Heart left ventricle (tissue), 13 donors: Measurements from ENCODE around the gene CABP4.

Experiments
- CTCF ChIP-seq, 12 donors: fragments of 200-600 bp; sonication (generic) in 4 of 12; IDR thresholded peaks; one replicate each; pipeline versions ENCODE4 v1.5.0 to v1.8.0; 2018 to 2022; ENCODE audit warnings: antibody characterized with exemption in 12 of 12, mild to moderate bottlenecking in 5 of 12
- POLR2A ChIP-seq, 2 donors: fragments of 450-650 bp; IDR thresholded peaks; one replicate each; pipeline ENCODE4 v1.6.1; 2017; ENCODE audit warnings: antibody characterized with exemption in 2 of 2, mild to moderate bottlenecking in 2 of 2, moderate library complexity in 2 of 2
- donor health status: ischemic (EF 13 %, LVEDD 7.1; RV severe dilation, severe dysfunction).
- donor health status: DM: no; HTN: yes; CAD: no.
- donor health status: DM: no; HTN: no; CAD: no.
- donor health status: ischemic (EF 25% LVEDD 6.9; RV normal size, moderate dysfunction).
- donor health status: ischemic (EF 25% LVEDD 5.7; RV mildly dilated, moderate dysfunction).
- donor health status: ischemic (EF 35%, LVEDD 5.7; RV mildly dilated, moderate dysfunction).
- donor health status: nonischemic (EF 11% LVEDD 7.7; RV severe dilation, severe dysfunction).
- donor health status: DM: yes; HTN: yes; CAD: no.
- donor health status: PGD.
- donor health status: ischemic (EF 29% LVEDD 5.4; RV normal size, mild dysfunction).
- donor health status: nonischemic (EF 23%, LVEDD 6.1; RV moderate dilation, normal function).

- peak in 4 of 12 donors; percentile 8 to 31 (median 22) for TF ChIP-seq CTCF (IDR thresholded peaks at IDR 0.05)
- TF ChIP-seq POLR2A (IDR thresholded peaks at IDR 0.05): no peak
Observed at GRCh38 chr11:67452141-67452952, 2.8 kb upstream of the CABP4 start, which contains the start of gene GPR152.
